ENCODE measurements around the gene ANKRD66. TPM values are rescaled to one million over a fixed set of nuclear protein-coding genes. Genes with fewer than 3 reads are reported as not detected.

The ANKRD66 gene
- total and polyA plus RNA-seq, 2 experiments from 2014 or later, result not detected

DNA sequence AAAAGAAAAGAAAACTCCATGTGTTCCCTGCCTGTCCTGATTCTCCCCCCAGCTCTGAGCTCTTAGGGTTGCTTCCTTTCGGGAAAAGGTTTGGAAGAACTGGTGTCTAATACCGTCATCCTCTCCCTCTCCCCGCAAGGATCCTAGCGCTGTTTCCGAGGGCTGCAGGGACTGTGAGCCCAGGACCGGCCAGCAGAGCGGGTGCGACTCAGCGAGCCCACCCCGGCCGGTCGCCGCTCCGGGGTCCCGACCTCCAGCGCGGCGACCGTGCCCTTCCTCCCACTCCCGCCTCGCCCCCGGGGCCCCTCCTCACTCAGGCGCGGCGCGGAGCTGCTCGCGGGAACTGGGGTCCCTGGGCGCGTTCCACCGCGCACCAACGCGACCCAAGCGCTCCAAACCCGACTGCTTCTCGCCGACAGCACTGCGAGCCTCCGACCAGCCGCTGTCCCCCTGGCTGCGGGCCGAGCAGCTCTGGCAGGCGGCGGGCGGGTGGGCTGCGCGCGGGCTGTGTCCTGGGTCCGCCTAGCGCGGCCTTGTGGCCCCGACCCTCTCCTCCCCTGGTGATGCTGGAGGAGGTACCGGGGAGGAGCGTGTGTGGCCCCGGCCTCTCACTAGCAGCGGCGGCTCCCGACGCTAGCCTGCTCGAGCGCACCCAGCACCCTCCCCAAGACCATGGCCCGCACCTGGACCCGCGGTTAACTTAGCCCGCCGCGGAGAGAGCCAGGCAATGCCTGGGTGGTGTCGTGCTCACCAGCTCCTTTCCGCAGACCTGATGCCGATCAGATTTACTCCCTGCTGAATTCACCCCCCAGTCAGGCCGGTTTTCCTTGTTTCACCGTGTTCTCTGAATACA, 11.6 kb upstream of the ANKRD66 start, which contains the start of gene PLA2G7:
TSS of gene PLA2G7 (minus strand) at position 509 of the 853 bp plus-strand sequence. CDS start 12,484 bp downstream, outside the sequence.
- Histone ChIP-seq H3K27me3 (peaks cover 75% of the 10 kb centered on the region), H3K4me1 (ENCODE audit: low read depth) (no peaks in the 10 kb centered on the region), H3K4me3 (peak within 1 kb of the TSS; percentile 34), H3K27ac (no peak within 1 kb of the TSS), H3K9me3 (ENCODE audit: low read depth) (no peaks in the 10 kb centered on the region), H3K36me3 (no peaks in the 10 kb centered on the region)
- DNase-seq (ENCODE audit: low read depth in 1 of 2, low spot score in 1 of 2), result peak; percentile 8 to 62
- TF ChIP-seq, protein P1, sequence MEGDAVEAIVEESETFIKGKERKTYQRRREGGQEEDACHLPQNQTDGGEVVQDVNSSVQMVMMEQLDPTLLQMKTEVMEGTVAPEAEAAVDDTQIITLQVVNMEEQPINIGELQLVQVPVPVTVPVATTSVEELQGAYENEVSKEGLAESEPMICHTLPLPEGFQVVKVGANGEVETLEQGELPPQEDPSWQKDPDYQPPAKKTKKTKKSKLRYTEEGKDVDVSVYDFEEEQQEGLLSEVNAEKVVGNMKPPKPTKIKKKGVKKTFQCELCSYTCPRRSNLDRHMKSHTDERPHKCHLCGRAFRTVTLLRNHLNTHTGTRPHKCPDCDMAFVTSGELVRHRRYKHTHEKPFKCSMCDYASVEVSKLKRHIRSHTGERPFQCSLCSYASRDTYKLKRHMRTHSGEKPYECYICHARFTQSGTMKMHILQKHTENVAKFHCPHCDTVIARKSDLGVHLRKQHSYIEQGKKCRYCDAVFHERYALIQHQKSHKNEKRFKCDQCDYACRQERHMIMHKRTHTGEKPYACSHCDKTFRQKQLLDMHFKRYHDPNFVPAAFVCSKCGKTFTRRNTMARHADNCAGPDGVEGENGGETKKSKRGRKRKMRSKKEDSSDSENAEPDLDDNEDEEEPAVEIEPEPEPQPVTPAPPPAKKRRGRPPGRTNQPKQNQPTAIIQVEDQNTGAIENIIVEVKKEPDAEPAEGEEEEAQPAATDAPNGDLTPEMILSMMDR (IDR thresholded peaks at IDR 0.05; ENCODE audit: low read depth, low read length), result peak; percentile 3

DNA sequence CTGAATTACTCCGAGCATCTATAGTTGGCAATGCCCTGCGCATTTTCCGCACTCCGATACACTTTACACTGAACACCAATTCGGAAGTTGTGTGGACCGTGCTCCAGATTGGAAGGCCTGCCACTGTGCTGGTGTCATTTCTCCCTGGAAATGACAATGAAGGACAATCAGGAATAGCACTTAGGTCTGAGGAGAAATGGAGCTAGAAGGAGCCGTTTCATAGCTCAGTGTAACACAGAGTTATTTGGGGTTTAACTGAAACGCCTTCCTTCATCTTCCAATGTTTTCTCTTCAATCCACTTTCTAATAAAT, 11.1 kb upstream of the ANKRD66 start:
- no peak for DNase-seq (ENCODE audit: low read depth in 1 of 2, low spot score in 1 of 2)
- H3K36me3 ChIP-seq, result no peaks in the 10 kb centered on the region
- peak overlapping the region; percentile 34 for H3K4me3 ChIP-seq
- peaks cover 69% of the 10 kb centered on the region for H3K27me3 ChIP-seq
- TF ChIP-seq, protein P1 (IDR thresholded peaks at IDR 0.05; ENCODE audit: low read depth, low read length), result no peak
- H3K27ac ChIP-seq, result no peak overlapping the region
- no peaks in the 10 kb centered on the region for H3K9me3 ChIP-seq (ENCODE audit: low read depth)
- H3K4me1 ChIP-seq (ENCODE audit: low read depth), result no peaks in the 10 kb centered on the region

DNA sequence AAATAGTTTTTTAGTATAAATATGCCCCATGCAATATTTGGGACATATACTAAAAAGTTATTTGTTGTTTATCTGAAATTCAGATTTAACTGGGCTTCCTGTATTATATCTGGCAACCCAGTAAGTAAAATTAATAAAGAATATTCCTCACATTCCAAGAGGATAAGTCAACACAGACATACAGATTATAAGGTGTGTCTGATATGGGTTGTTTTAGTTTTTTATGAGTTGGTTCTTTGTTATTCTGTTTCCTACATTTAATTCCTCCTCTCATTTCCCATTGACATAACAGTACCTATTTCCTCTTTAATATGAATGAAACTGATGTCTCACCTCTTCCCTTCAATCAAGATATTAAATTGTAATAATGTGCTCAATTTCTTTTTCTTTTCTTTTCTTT, 9.8 kb upstream of the ANKRD66 start:
- DNase-seq (ENCODE audit: low read depth in 1 of 2, low spot score in 1 of 2), result no peak
- TF ChIP-seq, protein P1 (IDR thresholded peaks at IDR 0.05; ENCODE audit: low read depth, low read length), result no peak

DNA sequence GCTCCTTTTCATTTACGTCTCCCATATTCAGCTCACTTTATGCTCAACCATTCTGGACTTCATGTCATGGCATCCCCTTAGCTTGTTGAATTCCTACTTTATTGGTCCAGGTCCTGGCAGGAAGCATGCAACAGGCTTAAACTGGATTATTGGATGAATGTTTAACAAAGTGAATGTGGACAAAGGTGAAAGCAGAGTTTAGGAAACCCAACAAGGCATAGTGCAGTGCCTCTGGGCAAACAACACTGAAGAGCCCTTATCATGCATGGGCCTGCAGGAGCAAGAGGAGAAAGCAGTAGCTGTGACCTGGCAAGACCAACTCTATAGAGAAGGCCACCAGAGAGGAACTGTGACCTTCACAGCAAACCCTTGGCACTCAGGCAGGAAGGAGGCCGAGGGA, 5.3 kb upstream of the ANKRD66 start:
- Histone ChIP-seq H3K36me3 (no peaks in the 10 kb centered on the region), H3K27me3 (peaks cover 31% of the 10 kb centered on the region), H3K9me3 (ENCODE audit: low read depth) (no peaks in the 10 kb centered on the region), H3K27ac (no peak overlapping the region), H3K4me3 (no peak overlapping the region), H3K4me1 (ENCODE audit: low read depth) (no peaks in the 10 kb centered on the region)
- TF ChIP-seq, protein P1 (IDR thresholded peaks at IDR 0.05; ENCODE audit: low read depth, low read length), result no peak
- no peak for DNase-seq (ENCODE audit: low read depth in 1 of 2, low spot score in 1 of 2)

More for the DNA sequence above, 9.8 kb upstream of the ANKRD66 start:
- Histone ChIP-seq H3K27ac (no peak overlapping the region), H3K9me3 (ENCODE audit: low read depth) (no peaks in the 10 kb centered on the region), H3K27me3 (peaks cover 61% of the 10 kb centered on the region), H3K4me3 (no peak overlapping the region), H3K36me3 (no peaks in the 10 kb centered on the region), H3K4me1 (ENCODE audit: low read depth) (no peaks in the 10 kb centered on the region)

DNA sequence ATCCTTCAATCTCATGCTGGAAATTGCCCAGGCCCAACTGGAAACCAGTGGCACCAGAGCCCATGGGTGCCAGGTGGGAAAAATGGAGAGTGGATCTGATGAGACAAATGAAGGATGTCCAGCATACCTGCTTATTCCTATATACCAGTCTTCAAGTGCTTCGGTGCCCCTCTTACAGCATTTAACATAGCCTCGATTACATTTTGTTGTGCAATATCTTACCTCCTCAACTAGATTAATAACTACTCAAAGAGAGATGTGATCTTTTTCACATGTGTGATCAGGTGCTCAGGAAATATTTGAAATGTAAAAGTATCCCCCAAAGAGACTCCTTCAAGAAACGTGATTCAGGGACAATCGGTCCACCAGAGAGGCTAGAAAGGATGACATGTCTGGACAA, 4.8 kb upstream of the ANKRD66 start:
- TF ChIP-seq, protein P1 (IDR thresholded peaks at IDR 0.05; ENCODE audit: low read depth, low read length), result no peak
- H3K36me3 ChIP-seq, result no peaks in the 10 kb centered on the region
- no peak overlapping the region for H3K27ac ChIP-seq
- DNase-seq (ENCODE audit: low read depth in 1 of 2, low spot score in 1 of 2), result no peak
- H3K4me1 ChIP-seq (ENCODE audit: low read depth), result no peaks in the 10 kb centered on the region
- peaks cover 27% of the 10 kb centered on the region for H3K27me3 ChIP-seq
- H3K9me3 ChIP-seq (ENCODE audit: low read depth), result no peaks in the 10 kb centered on the region
- no peak overlapping the region for H3K4me3 ChIP-seq
